ENCODE measurements around the gene SERPINA9. TPM values are rescaled to one million over a fixed set of nuclear protein-coding genes. Genes with fewer than 3 reads are reported as not detected.

The SERPINA9 gene
- total and polyA plus RNA-seq, 4 experiments from 2014 or later = not detected

GRCh38 chr14:94451091-94451771 lies 24.8 kb downstream of the SERPINA9 start:
- Mint-ChIP-seq H3K9me3 (peaks cover 0 to 10% (median under 1%) of the 10 kb centered on the region in 8 donors), H3K36me3 (no peaks in the 10 kb centered on the region), H3K27me3 (peaks cover 11 to 13% of the 10 kb centered on the region in 2 donors), H3K4me1 (peaks cover 0 to 1% (median under 1%) of the 10 kb centered on the region in 4 donors), H3K4me3 (no peak overlapping the region), H3K27ac (no peak overlapping the region)
- H3K4me3 ChIP-seq (ENCODE audit: low read length in 2 of 2) = no peak overlapping the region
- ChIA-PET POLR2A (ENCODE audit: partially characterized antibody) (no interaction called here), CTCF (ENCODE audit: partially characterized antibody) (no interaction called here)
- H3K4me1 ChIP-seq (ENCODE audit: insufficient read depth, low read length) = no peaks in the 10 kb centered on the region
- intact Hi-C loops (cut with micrococcal nuclease) = no loop called here
- H3K9me3 ChIP-seq (ENCODE audit: control insufficient read depth in 1 of 2, low read length in 2 of 2) = no peaks in the 10 kb centered on the region
- DNase-seq = no peak
- H3K27me3 ChIP-seq (ENCODE audit: insufficient read depth, low read length) = no peaks in the 10 kb centered on the region
- no peak overlapping the region for H3K27ac ChIP-seq (ENCODE audit: low read depth, low read length)
- H3K36me3 ChIP-seq (ENCODE audit: insufficient read depth, low read length) = no peaks in the 10 kb centered on the region

GRCh38 chr14:94450722-94451090 lies 25.3 kb downstream of the SERPINA9 start:
- Mint-ChIP-seq H3K36me3 (no peaks in the 10 kb centered on the region), H3K27ac (no peak overlapping the region), H3K27me3 (peaks cover 8 to 13% of the 10 kb centered on the region in 2 donors), H3K4me3 (no peak overlapping the region), H3K4me1 (peaks cover 0 to 1% (median under 1%) of the 10 kb centered on the region in 4 donors), H3K9me3 (peaks cover 0 to 6% (median under 1%) of the 10 kb centered on the region in 8 donors)
- no peak for DNase-seq
- intact Hi-C loops (cut with micrococcal nuclease) = no loop called here
- H3K27me3 ChIP-seq (ENCODE audit: insufficient read depth, low read length) = no peaks in the 10 kb centered on the region
- ChIA-PET POLR2A (ENCODE audit: partially characterized antibody) (no interaction called here), CTCF (ENCODE audit: partially characterized antibody) (no interaction called here)
- H3K27ac ChIP-seq (ENCODE audit: low read depth, low read length) = no peak overlapping the region
- H3K4me1 ChIP-seq (ENCODE audit: insufficient read depth, low read length) = no peaks in the 10 kb centered on the region
- no peaks in the 10 kb centered on the region for H3K9me3 ChIP-seq (ENCODE audit: control insufficient read depth in 1 of 2, low read length in 2 of 2)
- H3K36me3 ChIP-seq (ENCODE audit: insufficient read depth, low read length) = no peaks in the 10 kb centered on the region
- no peak overlapping the region for H3K4me3 ChIP-seq (ENCODE audit: low read length in 2 of 2)

- Mint-ChIP-seq H3K27me3 (peaks cover 8 to 11% of the 10 kb centered on the region in 2 donors), H3K9me3 (peaks cover 0 to 5% (median under 1%) of the 10 kb centered on the region in 8 donors), H3K27ac (no peak overlapping the region), H3K36me3 (no peaks in the 10 kb centered on the region), H3K4me1 (peaks cover 0 to 1% (median under 1%) of the 10 kb centered on the region in 4 donors), H3K4me3 (no peak overlapping the region)
- no peaks in the 10 kb centered on the region for H3K27me3 ChIP-seq (ENCODE audit: insufficient read depth, low read length)
- no peaks in the 10 kb centered on the region for H3K4me1 ChIP-seq (ENCODE audit: insufficient read depth, low read length)
- POLR2A ChIA-PET (ENCODE audit: partially characterized antibody) = no interaction called here
- no peaks in the 10 kb centered on the region for H3K36me3 ChIP-seq (ENCODE audit: insufficient read depth, low read length)
- CTCF ChIA-PET (ENCODE audit: partially characterized antibody) = no interaction called here
- no peak overlapping the region for H3K4me3 ChIP-seq (ENCODE audit: low read length in 2 of 2)
- intact Hi-C loops (cut with micrococcal nuclease) = no loop called here
- no peaks in the 10 kb centered on the region for H3K9me3 ChIP-seq (ENCODE audit: control insufficient read depth in 1 of 2, low read length in 2 of 2)
- no peak overlapping the region for H3K27ac ChIP-seq (ENCODE audit: low read depth, low read length)
- DNase-seq = no peak
Observed at GRCh38 chr14:94449930-94450329, 26.1 kb downstream of the SERPINA9 start.

- Mint-ChIP-seq H3K9me3 (peaks cover 0 to 5% (median 0%) of the 10 kb centered on the region in 8 donors), H3K36me3 (no peaks in the 10 kb centered on the region), H3K27me3 (peaks cover 9 to 14% of the 10 kb centered on the region in 2 donors), H3K4me1 (peaks cover 0 to 1% (median under 1%) of the 10 kb centered on the region in 4 donors), H3K27ac (no peak overlapping the region), H3K4me3 (no peak overlapping the region)
- no peaks in the 10 kb centered on the region for H3K27me3 ChIP-seq (ENCODE audit: insufficient read depth, low read length)
- CTCF ChIA-PET (ENCODE audit: partially characterized antibody) = no interaction called here
- H3K9me3 ChIP-seq (ENCODE audit: control insufficient read depth in 1 of 2, low read length in 2 of 2) = no peaks in the 10 kb centered on the region
- H3K4me1 ChIP-seq (ENCODE audit: insufficient read depth, low read length) = no peaks in the 10 kb centered on the region
- H3K36me3 ChIP-seq (ENCODE audit: insufficient read depth, low read length) = no peaks in the 10 kb centered on the region
- intact Hi-C loops (cut with micrococcal nuclease) = no loop called here
- POLR2A ChIA-PET (ENCODE audit: partially characterized antibody) = no interaction called here
- DNase-seq = no peak
- H3K4me3 ChIP-seq (ENCODE audit: low read length in 2 of 2) = no peak overlapping the region
- no peak overlapping the region for H3K27ac ChIP-seq (ENCODE audit: low read depth, low read length)
Observed at GRCh38 chr14:94448071-94448808, 27.8 kb downstream of the SERPINA9 start.

- Histone ChIP-seq H3K36me3 (ENCODE audit: insufficient read depth, low read length) (no peaks in the 10 kb centered on the region), H3K4me1 (ENCODE audit: insufficient read depth, low read length) (no peaks in the 10 kb centered on the region), H3K4me3 (ENCODE audit: low read length in 2 of 2) (no peak overlapping the region), H3K9me3 (ENCODE audit: control insufficient read depth in 1 of 2, low read length in 2 of 2) (no peaks in the 10 kb centered on the region), H3K27me3 (ENCODE audit: insufficient read depth, low read length) (no peaks in the 10 kb centered on the region), H3K27ac (ENCODE audit: low read depth, low read length) (no peak overlapping the region)
- H3K9me3 Mint-ChIP-seq = peaks cover 0 to 4% (median 0%) of the 10 kb centered on the region in 8 donors
- DNase-seq = no peak
- H3K4me3 Mint-ChIP-seq = no peak overlapping the region
- H3K4me1 Mint-ChIP-seq = peaks cover 0 to 1% (median under 1%) of the 10 kb centered on the region in 4 donors
- peaks cover 7 to 11% of the 10 kb centered on the region in 2 donors for H3K27me3 Mint-ChIP-seq
- CTCF ChIA-PET (ENCODE audit: partially characterized antibody) = no interaction called here
- no peaks in the 10 kb centered on the region for H3K36me3 Mint-ChIP-seq
- H3K27ac Mint-ChIP-seq = no peak overlapping the region
- POLR2A ChIA-PET (ENCODE audit: partially characterized antibody) = no interaction called here
- intact Hi-C loops (cut with micrococcal nuclease) = no loop called here
Observed at GRCh38 chr14:94447206-94447605, 28.8 kb downstream of the SERPINA9 start.

GRCh38 chr14:94446126-94446525 lies 29.9 kb downstream of the SERPINA9 start:
- Histone ChIP-seq H3K4me1 (ENCODE audit: insufficient read depth, low read length) (no peaks in the 10 kb centered on the region), H3K36me3 (ENCODE audit: insufficient read depth, low read length) (no peaks in the 10 kb centered on the region), H3K9me3 (ENCODE audit: control insufficient read depth in 1 of 2, low read length in 2 of 2) (no peaks in the 10 kb centered on the region), H3K4me3 (ENCODE audit: low read length in 2 of 2) (no peak overlapping the region), H3K27ac (ENCODE audit: low read depth, low read length) (no peak overlapping the region), H3K27me3 (ENCODE audit: insufficient read depth, low read length) (no peaks in the 10 kb centered on the region)
- intact Hi-C loops (cut with micrococcal nuclease) = no loop called here
- Mint-ChIP-seq H3K36me3 (no peaks in the 10 kb centered on the region), H3K27me3 (peaks cover 15 to 16% of the 10 kb centered on the region in 2 donors), H3K4me1 (peaks cover 0 to 1% (median under 1%) of the 10 kb centered on the region in 4 donors), H3K4me3 (no peak overlapping the region), H3K9me3 (peaks cover 0 to 5% (median 0%) of the 10 kb centered on the region in 8 donors), H3K27ac (no peak overlapping the region)
- no peak for DNase-seq
- ChIA-PET CTCF (ENCODE audit: partially characterized antibody) (no interaction called here), POLR2A (ENCODE audit: partially characterized antibody) (no interaction called here)

GRCh38 chr14:94445003-94445402 lies 31.0 kb downstream of the SERPINA9 start:
- Mint-ChIP-seq H3K27me3 (peaks cover 14 to 19% of the 10 kb centered on the region in 2 donors), H3K9me3 (peaks cover 0 to 5% (median 0%) of the 10 kb centered on the region in 8 donors), H3K4me3 (no peak overlapping the region), H3K36me3 (no peaks in the 10 kb centered on the region), H3K4me1 (peaks cover 0 to 1% (median 0%) of the 10 kb centered on the region in 4 donors), H3K27ac (no peak overlapping the region)
- H3K4me1 ChIP-seq (ENCODE audit: insufficient read depth, low read length) = no peaks in the 10 kb centered on the region
- CTCF ChIA-PET (ENCODE audit: partially characterized antibody) = no interaction called here
- intact Hi-C loops (cut with micrococcal nuclease) = no loop called here
- H3K9me3 ChIP-seq (ENCODE audit: control insufficient read depth in 1 of 2, low read length in 2 of 2) = no peaks in the 10 kb centered on the region
- POLR2A ChIA-PET (ENCODE audit: partially characterized antibody) = no interaction called here
- no peaks in the 10 kb centered on the region for H3K36me3 ChIP-seq (ENCODE audit: insufficient read depth, low read length)
- no peaks in the 10 kb centered on the region for H3K27me3 ChIP-seq (ENCODE audit: insufficient read depth, low read length)
- no peak for DNase-seq
- H3K27ac ChIP-seq (ENCODE audit: low read depth, low read length) = no peak overlapping the region
- H3K4me3 ChIP-seq (ENCODE audit: low read length in 2 of 2) = no peak overlapping the region
